ENCODE measurements around the gene TUBA4B. TPM values are rescaled to one million over a fixed set of nuclear protein-coding genes. Genes with fewer than 3 reads are reported as not detected.

The TUBA4B gene
- total RNA-seq, 3 donors from 2014 or later (not counting 1 experiment from before 2014, with no cell fraction given): not detected

GRCh38 chr2:219272995-219273394 lies 20.0 kb downstream of the TUBA4B start:
- no peaks in the 10 kb centered on the region for H3K9me3 Mint-ChIP-seq
- H3K27me3 ChIP-seq (ENCODE audit: control insufficient read depth, insufficient read depth, low read length): no peaks in the 10 kb centered on the region
- no peaks in the 10 kb centered on the region for H3K36me3 Mint-ChIP-seq
- no peaks in the 10 kb centered on the region for H3K36me3 ChIP-seq (ENCODE audit: control insufficient read depth, insufficient read depth, low read length)
- no peak for TF ChIP-seq CTCF (IDR thresholded peaks at IDR 0.05)
- ATAC-seq (no peak), DNase-seq (no peak)
- no peaks in the 10 kb centered on the region for H3K9me3 ChIP-seq (ENCODE audit: control insufficient read depth, insufficient read depth, low read length)
- H3K27me3 Mint-ChIP-seq (ENCODE audit: low read depth in 2 of 2): peaks cover 0 to 5% of the 10 kb centered on the region in 2 donors
- no peak overlapping the region for H3K27ac Mint-ChIP-seq
- peaks cover 6% of the 10 kb centered on the region for H3K4me1 ChIP-seq (ENCODE audit: control insufficient read depth, insufficient read depth, low read length)
- intact Hi-C loops (cut with micrococcal nuclease): no loop called here
- peaks cover 9% of the 10 kb centered on the region in 2 donors for H3K4me1 Mint-ChIP-seq
- no peak overlapping the region for H3K27ac ChIP-seq (ENCODE audit: low read length)
- 89% methylated on average over 2 of the region's 2 CpGs for WGBS (ENCODE audit: insufficient coverage)
- H3K4me3 ChIP-seq (ENCODE audit: low read length): no peak overlapping the region
- no peak overlapping the region for H3K4me3 Mint-ChIP-seq

- Histone ChIP-seq H3K36me3 (ENCODE audit: control insufficient read depth, insufficient read depth, low read length) (no peaks in the 10 kb centered on the region), H3K27me3 (ENCODE audit: control insufficient read depth, insufficient read depth, low read length) (no peaks in the 10 kb centered on the region), H3K4me1 (ENCODE audit: control insufficient read depth, insufficient read depth, low read length) (peaks cover 16% of the 10 kb centered on the region), H3K4me3 (ENCODE audit: low read length) (no peak overlapping the region), H3K27ac (ENCODE audit: low read length) (no peak overlapping the region), H3K9me3 (ENCODE audit: control insufficient read depth, insufficient read depth, low read length) (no peaks in the 10 kb centered on the region)
- Mint-ChIP-seq H3K9me3 (no peaks in the 10 kb centered on the region), H3K27me3 (ENCODE audit: low read depth in 2 of 2) (peaks cover 0 to 5% of the 10 kb centered on the region in 2 donors), H3K27ac (no peak overlapping the region), H3K4me3 (no peak overlapping the region), H3K4me1 (peaks cover 18% of the 10 kb centered on the region in 2 donors), H3K36me3 (no peaks in the 10 kb centered on the region)
- intact Hi-C loops (cut with micrococcal nuclease): no loop called here
- DNase-seq (no peak), ATAC-seq (no peak)
- no peak for TF ChIP-seq CTCF (IDR thresholded peaks at IDR 0.05)
- WGBS (ENCODE audit: insufficient coverage): 89% methylated on average over 3 of the region's 3 CpGs
Measured at GRCh38 chr2:219273937-219274336, 20.9 kb downstream of the TUBA4B start.

- Histone ChIP-seq H3K4me1 (ENCODE audit: control insufficient read depth, insufficient read depth, low read length) (peaks cover 17% of the 10 kb centered on the region), H3K4me3 (ENCODE audit: low read length) (no peak overlapping the region), H3K27ac (ENCODE audit: low read length) (no peak overlapping the region), H3K9me3 (ENCODE audit: control insufficient read depth, insufficient read depth, low read length) (no peaks in the 10 kb centered on the region), H3K36me3 (ENCODE audit: control insufficient read depth, insufficient read depth, low read length) (no peaks in the 10 kb centered on the region), H3K27me3 (ENCODE audit: control insufficient read depth, insufficient read depth, low read length) (no peaks in the 10 kb centered on the region)
- WGBS (ENCODE audit: insufficient coverage): 88% methylated on average over 6 of the region's 6 CpGs
- H3K9me3 Mint-ChIP-seq: no peaks in the 10 kb centered on the region
- TF ChIP-seq CTCF (IDR thresholded peaks at IDR 0.05): no peak
- H3K27ac Mint-ChIP-seq: no peak overlapping the region
- ATAC-seq: no peak
- H3K36me3 Mint-ChIP-seq: no peaks in the 10 kb centered on the region
- no peak for DNase-seq
- intact Hi-C loops (cut with micrococcal nuclease): no loop called here
- peaks cover 0 to 5% of the 10 kb centered on the region in 2 donors for H3K27me3 Mint-ChIP-seq (ENCODE audit: low read depth in 2 of 2)
- no peak overlapping the region for H3K4me3 Mint-ChIP-seq
- peaks cover 19 to 20% of the 10 kb centered on the region in 2 donors for H3K4me1 Mint-ChIP-seq
Measured at GRCh38 chr2:219274361-219274921, 21.4 kb downstream of the TUBA4B start.
